Superior temporal gyrus (tissue), 1 donor: Measurements from ENCODE around the gene ZNG1F.
"Not testable (repeated sequence)": the region's sequence is repeated elsewhere in the genome, so short reads cannot be mapped to it uniquely, and the experiment has no call there.

Experiments
- DNase-seq: peaks from one replicate; pipeline ENCODE4 v3.0.0-alpha.2; 2016; ENCODE audit errors: extremely low spot score

Gene ZNG1F

GRCh38 chr9:41086215-41086614 is 102.9 kb downstream of the ZNG1F start:
- not testable (repeated sequence) for DNase-seq

GRCh38 chr9:41082358-41082757 is 106.8 kb downstream of the ZNG1F start:
- not testable (repeated sequence) for DNase-seq
